ENCODE results near the gene OR6X1.
"Not testable (repeated sequence)": the region's sequence is repeated elsewhere in the genome, so short reads cannot be mapped to it uniquely, and the experiment has no call there.

DNA sequence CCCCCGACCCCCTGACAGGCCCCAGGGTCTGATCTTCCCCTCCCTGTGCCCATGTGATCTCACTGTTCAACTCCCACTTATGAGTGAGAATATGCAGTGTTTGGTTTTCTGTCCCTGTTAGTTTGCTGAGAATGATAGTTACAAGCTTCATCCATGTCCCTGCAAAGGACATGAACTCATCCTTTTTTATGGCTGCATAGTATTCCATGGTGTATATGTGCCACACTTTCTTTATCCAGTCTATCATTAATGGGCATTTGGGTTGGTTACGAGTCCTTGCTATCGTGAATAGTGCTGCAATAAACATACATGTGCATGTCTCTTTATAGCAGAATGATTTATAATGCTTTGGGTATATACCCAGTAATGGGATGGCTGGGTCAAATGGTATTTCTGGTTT, 41.7 kb downstream of the OR6X1 start:
- TF ChIP-seq, protein P1, sequence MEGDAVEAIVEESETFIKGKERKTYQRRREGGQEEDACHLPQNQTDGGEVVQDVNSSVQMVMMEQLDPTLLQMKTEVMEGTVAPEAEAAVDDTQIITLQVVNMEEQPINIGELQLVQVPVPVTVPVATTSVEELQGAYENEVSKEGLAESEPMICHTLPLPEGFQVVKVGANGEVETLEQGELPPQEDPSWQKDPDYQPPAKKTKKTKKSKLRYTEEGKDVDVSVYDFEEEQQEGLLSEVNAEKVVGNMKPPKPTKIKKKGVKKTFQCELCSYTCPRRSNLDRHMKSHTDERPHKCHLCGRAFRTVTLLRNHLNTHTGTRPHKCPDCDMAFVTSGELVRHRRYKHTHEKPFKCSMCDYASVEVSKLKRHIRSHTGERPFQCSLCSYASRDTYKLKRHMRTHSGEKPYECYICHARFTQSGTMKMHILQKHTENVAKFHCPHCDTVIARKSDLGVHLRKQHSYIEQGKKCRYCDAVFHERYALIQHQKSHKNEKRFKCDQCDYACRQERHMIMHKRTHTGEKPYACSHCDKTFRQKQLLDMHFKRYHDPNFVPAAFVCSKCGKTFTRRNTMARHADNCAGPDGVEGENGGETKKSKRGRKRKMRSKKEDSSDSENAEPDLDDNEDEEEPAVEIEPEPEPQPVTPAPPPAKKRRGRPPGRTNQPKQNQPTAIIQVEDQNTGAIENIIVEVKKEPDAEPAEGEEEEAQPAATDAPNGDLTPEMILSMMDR (IDR thresholded peaks at IDR 0.05): not testable (repeated sequence)
- not testable (repeated sequence) for TF ChIP-seq EZH2 (IDR thresholded peaks at IDR 0.05; ENCODE audit: borderline replicate concordance, insufficient read depth, low read depth, low read length, poor library complexity, severe bottlenecking)

Measured in B cell (primary cell).